WTC11 (cell line): ENCODE results near the gene CDKL2.

Experiments used
- ATF1 ChIP-seq: sonication (generic); formaldehyde crosslinking; IDR thresholded peaks from 2 replicates; pipeline ENCODE4 v1.8.1; 2023; ENCODE audit warnings: mild to moderate bottlenecking, moderate library complexity, missing genetic modification reagents
- CREB1 ChIP-seq: sonication (generic); formaldehyde crosslinking; IDR thresholded peaks from 2 replicates; pipeline ENCODE4 v1.8.0; 2023; ENCODE audit warnings: mild to moderate bottlenecking, missing genetic modification reagents
- ELF4 ChIP-seq: sonication (generic); formaldehyde crosslinking; IDR thresholded peaks from 2 replicates; pipeline ENCODE4 v1.8.1; 2022; ENCODE audit warnings: low read depth, mild to moderate bottlenecking, moderate library complexity, missing genetic modification reagents
- FOXK1 ChIP-seq: sonication (generic); formaldehyde crosslinking; IDR thresholded peaks from 2 replicates; pipeline ENCODE4 v1.8.0; 2022; ENCODE audit warnings: mild to moderate bottlenecking, moderate library complexity, missing genetic modification reagents
- SMAD4 ChIP-seq: sonication (generic); formaldehyde crosslinking; IDR thresholded peaks from 2 replicates; pipeline ENCODE4 v1.8.0; 2022; ENCODE audit warnings: mild to moderate bottlenecking, missing genetic modification reagents
- ZNF396 ChIP-seq: fragments of 250-450 bp; sonication (Bioruptor Pico); IDR thresholded peaks from 2 replicates; pipeline ENCODE4 v1.8.0; 2021; ENCODE audit warnings: mild to moderate bottlenecking, moderate library complexity, borderline replicate concordance
- TF ChIP-seq, protein P1 (sequence below): fragments of 200-600 bp; IDR thresholded peaks from 2 replicates; pipeline ENCODE4 v1.8.0; 2022; ENCODE audit warnings: antibody characterized with exemption
- TF ChIP-seq, protein P2 (sequence below): sonication (generic); formaldehyde crosslinking; conservative IDR thresholded peaks from 2 replicates; pipeline ENCODE4 v1.8.1; 2022; ENCODE audit warnings: mild to moderate bottlenecking, missing genetic modification reagents
- TF ChIP-seq, protein P3 (sequence below): sonication (generic); formaldehyde crosslinking; IDR thresholded peaks from 2 replicates; pipeline ENCODE4 v1.8.0; 2022; ENCODE audit warnings: mild to moderate bottlenecking, missing genetic modification reagents
- TF ChIP-seq, protein P4 (sequence below): sonication (generic); formaldehyde crosslinking; IDR thresholded peaks from 2 replicates; pipeline ENCODE4 v1.8.1; 2022; ENCODE audit warnings: low read depth, missing genetic modification reagents, borderline replicate concordance
- TF ChIP-seq, protein P5 (sequence below): sonication (generic); formaldehyde crosslinking; IDR thresholded peaks from 2 replicates; pipeline ENCODE4 v1.8.1; 2023; ENCODE audit warnings: mild to moderate bottlenecking, missing genetic modification reagents

DNA sequence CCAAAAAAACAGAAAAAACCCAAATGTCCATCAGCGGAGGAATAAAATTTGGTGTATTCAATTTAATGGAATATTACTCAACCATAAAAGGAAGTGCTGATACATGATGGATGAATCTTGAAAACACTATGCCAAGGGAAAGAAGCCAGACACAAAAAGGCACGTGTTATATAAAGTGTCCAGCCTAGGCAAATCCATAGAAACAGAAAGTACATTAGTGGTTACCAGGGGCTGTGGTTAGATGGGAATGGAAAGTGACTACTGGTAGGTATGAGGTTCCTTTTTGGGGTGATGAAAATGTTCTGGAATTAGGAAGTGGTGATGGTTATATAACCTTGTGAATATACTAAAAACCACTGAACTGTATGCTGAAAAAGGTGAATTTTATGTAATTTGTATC, 3.5 kb upstream of the CDKL2 start:
- TF ChIP-seq FOXK1, result no peak
- TF ChIP-seq CREB1 (CRISPR knock-in tag), result no peak
- TF ChIP-seq, protein P1, sequence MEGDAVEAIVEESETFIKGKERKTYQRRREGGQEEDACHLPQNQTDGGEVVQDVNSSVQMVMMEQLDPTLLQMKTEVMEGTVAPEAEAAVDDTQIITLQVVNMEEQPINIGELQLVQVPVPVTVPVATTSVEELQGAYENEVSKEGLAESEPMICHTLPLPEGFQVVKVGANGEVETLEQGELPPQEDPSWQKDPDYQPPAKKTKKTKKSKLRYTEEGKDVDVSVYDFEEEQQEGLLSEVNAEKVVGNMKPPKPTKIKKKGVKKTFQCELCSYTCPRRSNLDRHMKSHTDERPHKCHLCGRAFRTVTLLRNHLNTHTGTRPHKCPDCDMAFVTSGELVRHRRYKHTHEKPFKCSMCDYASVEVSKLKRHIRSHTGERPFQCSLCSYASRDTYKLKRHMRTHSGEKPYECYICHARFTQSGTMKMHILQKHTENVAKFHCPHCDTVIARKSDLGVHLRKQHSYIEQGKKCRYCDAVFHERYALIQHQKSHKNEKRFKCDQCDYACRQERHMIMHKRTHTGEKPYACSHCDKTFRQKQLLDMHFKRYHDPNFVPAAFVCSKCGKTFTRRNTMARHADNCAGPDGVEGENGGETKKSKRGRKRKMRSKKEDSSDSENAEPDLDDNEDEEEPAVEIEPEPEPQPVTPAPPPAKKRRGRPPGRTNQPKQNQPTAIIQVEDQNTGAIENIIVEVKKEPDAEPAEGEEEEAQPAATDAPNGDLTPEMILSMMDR, result no peak
- no peak for TF ChIP-seq ZNF396 (CRISPR knock-in tag)
- TF ChIP-seq, protein P2, sequence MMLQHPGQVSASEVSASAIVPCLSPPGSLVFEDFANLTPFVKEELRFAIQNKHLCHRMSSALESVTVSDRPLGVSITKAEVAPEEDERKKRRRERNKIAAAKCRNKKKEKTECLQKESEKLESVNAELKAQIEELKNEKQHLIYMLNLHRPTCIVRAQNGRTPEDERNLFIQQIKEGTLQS (CRISPR knock-in tag), result no peak
- TF ChIP-seq ELF4 (CRISPR knock-in tag), result no peak
- no peak for TF ChIP-seq SMAD4 (CRISPR knock-in tag)
- TF ChIP-seq, protein P3, sequence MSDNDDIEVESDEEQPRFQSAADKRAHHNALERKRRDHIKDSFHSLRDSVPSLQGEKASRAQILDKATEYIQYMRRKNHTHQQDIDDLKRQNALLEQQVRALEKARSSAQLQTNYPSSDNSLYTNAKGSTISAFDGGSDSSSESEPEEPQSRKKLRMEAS, result no peak
- TF ChIP-seq ATF1 (CRISPR knock-in tag), result no peak
- TF ChIP-seq, protein P4, sequence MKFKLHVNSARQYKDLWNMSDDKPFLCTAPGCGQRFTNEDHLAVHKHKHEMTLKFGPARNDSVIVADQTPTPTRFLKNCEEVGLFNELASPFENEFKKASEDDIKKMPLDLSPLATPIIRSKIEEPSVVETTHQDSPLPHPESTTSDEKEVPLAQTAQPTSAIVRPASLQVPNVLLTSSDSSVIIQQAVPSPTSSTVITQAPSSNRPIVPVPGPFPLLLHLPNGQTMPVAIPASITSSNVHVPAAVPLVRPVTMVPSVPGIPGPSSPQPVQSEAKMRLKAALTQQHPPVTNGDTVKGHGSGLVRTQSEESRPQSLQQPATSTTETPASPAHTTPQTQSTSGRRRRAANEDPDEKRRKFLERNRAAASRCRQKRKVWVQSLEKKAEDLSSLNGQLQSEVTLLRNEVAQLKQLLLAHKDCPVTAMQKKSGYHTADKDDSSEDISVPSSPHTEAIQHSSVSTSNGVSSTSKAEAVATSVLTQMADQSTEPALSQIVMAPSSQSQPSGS (CRISPR knock-in tag), result no peak
- TF ChIP-seq, protein P5, sequence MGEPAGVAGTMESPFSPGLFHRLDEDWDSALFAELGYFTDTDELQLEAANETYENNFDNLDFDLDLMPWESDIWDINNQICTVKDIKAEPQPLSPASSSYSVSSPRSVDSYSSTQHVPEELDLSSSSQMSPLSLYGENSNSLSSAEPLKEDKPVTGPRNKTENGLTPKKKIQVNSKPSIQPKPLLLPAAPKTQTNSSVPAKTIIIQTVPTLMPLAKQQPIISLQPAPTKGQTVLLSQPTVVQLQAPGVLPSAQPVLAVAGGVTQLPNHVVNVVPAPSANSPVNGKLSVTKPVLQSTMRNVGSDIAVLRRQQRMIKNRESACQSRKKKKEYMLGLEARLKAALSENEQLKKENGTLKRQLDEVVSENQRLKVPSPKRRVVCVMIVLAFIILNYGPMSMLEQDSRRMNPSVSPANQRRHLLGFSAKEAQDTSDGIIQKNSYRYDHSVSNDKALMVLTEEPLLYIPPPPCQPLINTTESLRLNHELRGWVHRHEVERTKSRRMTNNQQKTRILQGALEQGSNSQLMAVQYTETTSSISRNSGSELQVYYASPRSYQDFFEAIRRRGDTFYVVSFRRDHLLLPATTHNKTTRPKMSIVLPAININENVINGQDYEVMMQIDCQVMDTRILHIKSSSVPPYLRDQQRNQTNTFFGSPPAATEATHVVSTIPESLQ, result no peak
